Liver (tissue), 9 donors: Measurements from ENCODE around the gene PDGFC. TPM values are rescaled to one million over a fixed set of nuclear protein-coding genes. Genes with fewer than 3 reads are reported as not detected.

ENCODE experiments used
- DNase-seq: peaks from one replicate; pipeline ENCODE4 v3.0.0-alpha.2; 2017; ENCODE audit warnings: low spot score
- H3K27ac ChIP-seq, 2 donors: one replicate each; pipeline ENCODE4 v1.7.0; 2013; ENCODE audit warnings: inconsistent platforms in 2 of 2, low read length in 2 of 2, control low read depth in 1 of 2, low read depth in 1 of 2, mild to moderate bottlenecking in 1 of 2
- H3K27me3 ChIP-seq, 4 donors: one replicate each; pipeline versions ENCODE4 v1.6.1 to v1.7.0; 2013; ENCODE audit warnings: low read length in 3 of 4, inconsistent platforms in 1 of 4, mild to moderate bottlenecking in 1 of 4, moderate library complexity in 1 of 4; ENCODE audit not compliant: control insufficient read depth in 4 of 4, insufficient read depth in 4 of 4
- H3K36me3 ChIP-seq, 4 donors: one replicate each; pipeline versions ENCODE4 v1.6.1 to v1.7.0; 2013; ENCODE audit warnings: low read length in 3 of 4, mild to moderate bottlenecking in 3 of 4, low read depth in 1 of 4, moderate library complexity in 1 of 4; ENCODE audit not compliant: control insufficient read depth in 4 of 4, insufficient read depth in 3 of 4
- H3K4me1 ChIP-seq, 4 donors: one replicate each; pipeline versions ENCODE4 v1.6.1 to v1.7.0; 2013; ENCODE audit warnings: low read length in 3 of 4, mild to moderate bottlenecking in 3 of 4, moderate library complexity in 1 of 4; ENCODE audit not compliant: control insufficient read depth in 4 of 4, insufficient read depth in 4 of 4
- H3K4me3 ChIP-seq, 3 donors: one replicate each; pipeline versions ENCODE4 v1.6.1 to v1.7.0; 2013; ENCODE audit warnings: low read length in 3 of 3, control low read depth in 1 of 3, low read depth in 1 of 3, mild to moderate bottlenecking in 1 of 3
- H3K9ac ChIP-seq, 2 donors: one replicate each; pipeline ENCODE4 v1.7.0; 2013; ENCODE audit warnings: low read length in 2 of 2, mild to moderate bottlenecking in 2 of 2, moderate library complexity in 2 of 2, control low read depth in 1 of 2, low read depth in 1 of 2
- H3K9me3 ChIP-seq, 4 donors: one replicate each; pipeline versions ENCODE4 v1.6.1 to v1.7.0; 2013; ENCODE audit warnings: low read length in 3 of 4; ENCODE audit not compliant: control insufficient read depth in 4 of 4
- ATF3 ChIP-seq: IDR thresholded peaks from 2 replicates; pipeline ENCODE4 v1.6.1; 2016; ENCODE audit warnings: antibody characterized with exemption
- CTCF ChIP-seq: fragments of 150-350 bp; IDR thresholded peaks from 2 replicates; pipeline ENCODE4 v1.5.1; 2017; ENCODE audit warnings: improper control_type of control experiment, low read depth, low read length; ENCODE audit not compliant: missing input control
- FOXA1 ChIP-seq: IDR thresholded peaks from 2 replicates; pipeline ENCODE4 v1.6.1; 2016; ENCODE audit warnings: antibody characterized with exemption
- GABPA ChIP-seq, 2 donors: IDR thresholded peaks in 1 of 2; conservative IDR thresholded peaks in 1 of 2; 2 replicates each; pipeline ENCODE4 v1.6.1; 2016; ENCODE audit warnings: antibody characterized with exemption in 2 of 2, mild to moderate bottlenecking in 1 of 2, moderate library complexity in 1 of 2
- HNF4A ChIP-seq, 2 donors: conservative IDR thresholded peaks; 2 replicates each; pipeline ENCODE4 v1.6.1; 2016; ENCODE audit warnings: antibody characterized with exemption in 2 of 2, mild to moderate bottlenecking in 2 of 2
- JUND ChIP-seq, 2 donors: IDR thresholded peaks; 2 replicates each; pipeline ENCODE4 v1.6.1; 2016; ENCODE audit warnings: antibody characterized with exemption in 2 of 2
- MAX ChIP-seq: IDR thresholded peaks from 2 replicates; pipeline ENCODE4 v1.6.1; 2016; ENCODE audit warnings: antibody characterized with exemption
- NR2F2 ChIP-seq: IDR thresholded peaks from 2 replicates; pipeline ENCODE4 v1.6.1; 2016; ENCODE audit warnings: antibody characterized with exemption
- RAD21 ChIP-seq, 2 donors: IDR thresholded peaks; 2 replicates each; pipeline ENCODE4 v1.6.1; 2016; ENCODE audit warnings: antibody characterized with exemption in 2 of 2, mild to moderate bottlenecking in 2 of 2
- REST ChIP-seq: IDR thresholded peaks from 2 replicates; pipeline ENCODE4 v1.6.1; 2016; ENCODE audit warnings: antibody characterized with exemption, mild to moderate bottlenecking
- SP1 ChIP-seq: IDR thresholded peaks from 2 replicates; pipeline ENCODE4 v1.6.1; 2018; ENCODE audit warnings: antibody characterized with exemption, mild to moderate bottlenecking
- TAF1 ChIP-seq: conservative IDR thresholded peaks from 2 replicates; pipeline ENCODE4 v1.6.1; 2016; ENCODE audit warnings: antibody characterized with exemption, mild to moderate bottlenecking
- ZBTB33 ChIP-seq: IDR thresholded peaks from 2 replicates; pipeline ENCODE4 v1.6.1; 2016; ENCODE audit warnings: antibody characterized with exemption
- WGBS: extraction: QIAGEN DNeasy Blood & Tissue Kit; methylation state at CpG from one replicate; pipeline ENCODE4 v1.1.7; 2013; 5-methylcytosine and 5-hydroxymethylcytosine counted together
- polyA plus RNA-seq, 2 donors: library from polyadenylated mRNA; stranded (reverse) in 1 of 2; unstranded in 1 of 2; fragments of 200-250 nt in 1 of 2; fragments of >200 nt in 1 of 2; fragmentation: Nextera tagmentation in 1 of 2; extraction: Ambion mirVana in 1 of 2; gene quantifications; one replicate each; pipeline versions ENCODE4 v1.2.1 to v1.2.3, GENCODE V29; 2013 to 2015
- total RNA-seq, 2 donors: library from RNA; depleted of rRNA; stranded (reverse); fragments of >200 nt; gene quantifications; one replicate each; pipeline ENCODE4 v1.2.3, GENCODE V29; 2014
- donor health status: healthy.
- donor health status: healthy.
- donor health status: healthy.
- donor health status: healthy.
- donor health status: healthy.

Gene PDGFC
- total and polyA plus RNA-seq, 4 donors, result 5.8 to 25.7 (median 9.7) TPM

GRCh38 chr4:156811963-156812362, 159.6 kb downstream of the PDGFC start:
- TF ChIP-seq FOXA1 (no peak), ATF3 (no peak)
- no peaks in the 10 kb centered on the region for H3K36me3 ChIP-seq
- WGBS, result 96% methylated on average over 4 of the region's 4 CpGs
- H3K27me3 ChIP-seq, result no peaks in the 10 kb centered on the region
- DNase-seq, result no peak
- H3K4me1 ChIP-seq, result no peaks in the 10 kb centered on the region
- no peak overlapping the region for H3K9ac ChIP-seq
- no peak overlapping the region for H3K4me3 ChIP-seq
- no peak overlapping the region for H3K27ac ChIP-seq
- no peaks in the 10 kb centered on the region for H3K9me3 ChIP-seq

GRCh38 chr4:156811286-156811685, 160.3 kb downstream of the PDGFC start:
- H3K4me3 ChIP-seq, result no peak overlapping the region
- H3K36me3 ChIP-seq, result no peaks in the 10 kb centered on the region
- H3K9ac ChIP-seq, result no peak overlapping the region
- H3K4me1 ChIP-seq, result no peaks in the 10 kb centered on the region
- WGBS, result 95% methylated on average over 5 of the region's 5 CpGs
- DNase-seq, result no peak
- no peak overlapping the region for H3K27ac ChIP-seq
- H3K9me3 ChIP-seq, result no peaks in the 10 kb centered on the region
- no peaks in the 10 kb centered on the region for H3K27me3 ChIP-seq
- TF ChIP-seq SP1 (no peak), FOXA1 (no peak), HNF4A (conservative IDR thresholded peaks at IDR 0.05) (no peak), JUND (IDR thresholded peaks at IDR 0.05) (no peak), CTCF (no peak), RAD21 (IDR thresholded peaks at IDR 0.05) (no peak), MAX (no peak), TAF1 (no peak), REST (no peak), NR2F2 (no peak), ZBTB33 (no peak), GABPA (IDR thresholded peaks at IDR 0.05 in 1 of 2, conservative IDR thresholded peaks at IDR 0.05 in 1 of 2) (no peak)
